GM21515 (cell line): ENCODE results near the gene ATG9B.

Experiments
- ATAC-seq: cut with Tn5 transposase; IDR thresholded peaks from one replicate; pipeline ENCODE4 v1.9.1; 2021; ENCODE audit not compliant: unreplicated experiment

ATG9B gene

DNA sequence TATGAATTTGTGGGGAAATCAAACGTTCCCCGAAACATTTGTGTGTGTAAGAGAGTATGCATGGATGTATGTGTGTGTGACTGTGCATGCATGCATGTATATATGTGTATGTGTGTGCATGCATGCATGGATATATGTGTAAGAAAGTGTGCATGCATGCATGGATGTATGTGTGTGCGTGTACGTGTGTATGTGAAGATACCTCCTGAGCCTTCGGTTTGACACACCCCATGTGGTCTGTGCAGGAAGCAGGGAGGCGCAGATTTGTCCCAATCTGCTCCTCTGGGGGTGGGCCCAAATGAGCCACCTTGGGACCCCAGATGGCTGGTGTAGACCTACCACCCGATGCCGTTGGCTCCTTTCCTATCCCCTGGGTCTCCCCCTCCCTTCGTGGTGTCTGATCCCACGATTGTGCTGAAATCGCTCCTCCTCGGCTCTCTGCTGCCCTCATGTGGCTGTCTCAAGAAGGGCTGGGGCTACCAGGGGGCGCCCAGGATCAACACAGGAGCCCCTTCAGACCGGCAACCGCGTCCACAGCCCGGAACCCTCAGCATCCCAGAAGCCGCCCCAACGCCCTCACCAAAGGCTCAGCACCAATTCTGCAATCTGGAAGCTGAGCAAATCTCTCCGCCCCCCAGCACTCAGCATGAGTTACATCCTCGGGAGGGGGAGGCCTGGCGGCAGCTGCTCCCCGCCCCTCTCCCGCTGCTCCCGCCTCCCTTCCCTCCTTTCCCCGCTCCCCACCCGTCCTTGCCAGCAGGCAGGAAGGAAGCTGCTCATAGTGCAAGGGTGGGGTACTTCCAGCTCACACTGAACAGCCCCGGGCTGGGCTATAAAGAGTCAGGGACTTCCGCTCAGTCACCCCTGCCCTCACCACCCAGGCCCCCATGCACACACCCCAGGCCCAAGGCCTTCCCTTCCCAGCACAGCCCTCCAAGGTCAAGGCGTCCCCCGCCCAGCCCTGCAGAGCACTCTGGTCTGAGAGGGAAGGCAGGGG is 35.8 kb downstream of the ATG9B start:
- ATAC-seq = no peak

DNA sequence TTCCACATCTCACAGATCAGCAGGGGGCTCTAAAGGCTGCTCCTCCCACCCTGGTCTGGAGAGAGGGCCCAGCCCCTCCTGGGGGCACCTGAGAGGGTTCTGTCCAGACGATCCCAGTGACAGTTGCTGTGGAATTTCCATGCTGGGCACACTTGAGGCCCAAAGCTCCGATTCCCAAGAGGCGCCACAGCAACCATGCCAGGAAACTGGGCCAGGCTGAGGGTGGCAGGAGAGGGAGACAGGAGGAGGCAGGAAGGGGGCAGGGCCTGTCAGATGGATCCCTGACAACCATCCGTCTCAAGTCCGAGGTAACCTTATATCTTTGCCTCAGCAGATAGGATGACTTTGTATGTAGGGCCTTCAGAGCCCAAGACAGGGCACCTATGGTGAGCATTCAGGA is 37.7 kb downstream of the ATG9B start:
- ATAC-seq = no peak

DNA sequence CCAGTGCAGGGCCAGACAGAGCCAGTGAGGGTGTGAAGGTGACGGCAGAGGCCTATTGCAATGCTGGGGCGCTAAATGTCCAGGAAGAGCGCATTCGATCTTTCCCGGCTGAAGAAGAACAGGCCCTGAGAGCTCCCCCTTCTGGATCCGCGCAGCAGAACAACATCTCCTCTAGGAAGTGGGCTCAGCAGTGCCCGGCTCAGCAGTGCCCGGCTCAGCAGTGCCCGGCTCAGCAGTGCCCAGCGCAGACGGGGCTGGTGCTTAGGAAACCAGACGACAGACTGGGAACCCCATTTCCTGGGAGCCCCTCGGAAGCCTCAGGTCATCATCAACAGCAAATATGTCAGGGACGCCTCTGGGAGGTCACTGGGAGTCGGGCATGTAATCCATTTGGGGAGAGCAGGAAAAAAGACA is 38.2 kb downstream of the ATG9B start:
- ATAC-seq = no peak

DNA sequence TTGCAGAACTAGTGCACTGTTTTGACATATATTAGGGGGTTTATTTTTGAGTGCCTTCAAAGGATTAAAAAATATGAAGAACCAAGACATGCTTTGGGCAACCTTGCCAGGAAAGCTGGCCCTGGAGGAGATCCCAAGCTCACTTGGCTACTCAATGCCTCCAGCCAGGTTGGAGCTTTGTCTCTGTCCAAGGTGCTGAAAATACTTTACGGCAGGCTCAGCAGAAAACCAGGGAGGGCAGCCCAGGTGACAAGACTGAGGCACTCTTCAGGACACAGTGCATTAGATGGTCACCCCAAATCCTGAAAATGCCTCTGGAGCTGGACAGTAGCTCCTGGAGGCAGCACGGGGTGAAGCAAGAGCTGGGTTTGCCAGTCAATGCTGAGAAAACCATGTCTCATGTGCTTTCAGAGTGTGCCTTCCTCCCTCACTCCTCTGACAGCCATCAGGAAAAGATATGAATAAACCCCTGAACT is 40.4 kb downstream of the ATG9B start:
- ATAC-seq = no peak

DNA sequence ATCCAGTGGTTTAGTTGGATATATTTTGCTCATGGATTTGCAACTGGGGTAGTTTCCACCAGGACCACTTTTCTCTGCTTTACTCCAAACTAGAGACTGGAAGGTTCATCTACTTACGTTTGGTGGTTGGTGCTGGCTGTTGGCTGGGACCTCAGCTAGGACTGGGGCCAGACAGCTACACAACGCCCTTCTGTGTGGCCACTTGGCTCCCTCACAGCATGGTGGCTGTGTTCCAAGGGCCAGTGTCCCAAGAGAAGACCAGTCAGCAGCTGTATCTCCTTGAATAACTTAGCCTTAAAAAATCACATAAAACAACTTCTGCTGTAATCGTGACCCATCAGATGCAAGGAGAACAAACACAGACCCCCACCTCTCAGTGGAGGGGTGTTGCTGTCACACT is 41.9 kb downstream of the ATG9B start:
- no peak for ATAC-seq

DNA sequence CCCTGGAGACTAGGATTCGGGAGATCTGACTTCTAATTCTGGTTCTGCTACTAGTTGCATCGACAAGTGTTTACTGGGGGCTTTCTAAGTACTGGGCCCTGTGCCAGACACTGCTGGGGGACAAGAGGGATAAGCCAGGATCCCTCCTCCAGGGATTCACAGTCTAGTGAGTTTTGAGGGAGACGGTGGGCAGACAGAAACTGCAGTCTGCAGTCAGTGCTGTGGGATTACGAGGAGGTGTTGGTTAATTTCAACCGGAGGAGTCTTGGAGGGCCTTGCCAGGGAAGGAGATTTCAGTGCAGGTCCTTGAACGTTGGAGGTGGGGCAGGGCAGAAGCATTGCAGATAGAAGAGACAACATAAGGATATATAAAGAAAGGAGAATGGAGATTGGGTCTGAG is 42.6 kb downstream of the ATG9B start:
- ATAC-seq = no peak

DNA sequence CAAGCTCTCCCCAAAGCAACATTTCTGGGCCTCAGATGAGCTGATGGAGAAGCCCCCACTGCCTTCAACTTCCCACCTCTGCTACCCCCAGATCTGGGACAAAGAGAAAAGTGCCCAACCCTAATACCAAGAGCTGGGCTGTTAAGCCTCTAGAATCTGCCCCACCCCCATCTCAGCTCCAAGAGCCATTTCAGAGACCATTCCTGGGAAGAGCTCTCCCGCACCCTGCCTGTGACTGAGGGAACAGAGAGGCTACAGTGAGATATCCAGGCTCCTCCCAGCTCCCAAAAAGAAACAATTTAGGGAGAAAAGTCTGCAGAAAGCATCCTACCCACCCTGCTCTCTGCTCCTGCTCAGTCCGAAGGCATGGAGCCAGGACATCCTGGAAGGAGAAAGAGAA is 43.6 kb downstream of the ATG9B start:
- ATAC-seq = no peak

DNA sequence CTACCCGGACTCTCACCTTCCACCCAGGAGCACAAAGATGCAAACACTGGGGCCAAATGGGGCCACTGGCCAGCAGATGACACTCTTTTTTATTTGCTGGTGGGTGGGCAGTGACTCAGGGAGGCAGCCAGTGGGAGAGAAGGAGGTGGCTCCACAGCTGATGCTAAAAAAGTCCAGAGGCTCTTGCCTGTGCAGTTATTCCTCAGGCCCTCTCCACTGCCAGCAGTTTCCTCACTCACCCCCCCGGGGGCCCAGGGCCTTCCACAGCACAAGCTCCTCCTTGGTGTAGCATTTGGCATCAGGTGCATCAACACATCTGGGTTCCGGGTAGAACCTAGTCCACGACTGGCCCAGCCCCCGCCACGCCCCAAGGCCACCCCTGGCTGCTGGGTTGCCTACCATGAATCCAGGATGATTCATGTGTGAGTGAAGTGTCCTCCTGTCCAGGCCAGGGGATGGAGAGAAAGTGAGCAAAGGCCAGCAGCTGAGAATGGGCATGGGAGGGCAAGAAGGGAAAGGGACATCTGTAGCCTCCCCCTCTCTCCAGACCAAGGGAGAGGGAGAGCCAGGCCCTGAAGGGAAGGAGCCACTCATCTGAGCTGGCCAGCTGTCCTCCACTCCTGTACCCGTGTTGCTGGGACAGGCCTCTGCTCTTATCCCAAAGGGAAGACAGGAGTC is 44.4 kb downstream of the ATG9B start:
- no peak for ATAC-seq

DNA sequence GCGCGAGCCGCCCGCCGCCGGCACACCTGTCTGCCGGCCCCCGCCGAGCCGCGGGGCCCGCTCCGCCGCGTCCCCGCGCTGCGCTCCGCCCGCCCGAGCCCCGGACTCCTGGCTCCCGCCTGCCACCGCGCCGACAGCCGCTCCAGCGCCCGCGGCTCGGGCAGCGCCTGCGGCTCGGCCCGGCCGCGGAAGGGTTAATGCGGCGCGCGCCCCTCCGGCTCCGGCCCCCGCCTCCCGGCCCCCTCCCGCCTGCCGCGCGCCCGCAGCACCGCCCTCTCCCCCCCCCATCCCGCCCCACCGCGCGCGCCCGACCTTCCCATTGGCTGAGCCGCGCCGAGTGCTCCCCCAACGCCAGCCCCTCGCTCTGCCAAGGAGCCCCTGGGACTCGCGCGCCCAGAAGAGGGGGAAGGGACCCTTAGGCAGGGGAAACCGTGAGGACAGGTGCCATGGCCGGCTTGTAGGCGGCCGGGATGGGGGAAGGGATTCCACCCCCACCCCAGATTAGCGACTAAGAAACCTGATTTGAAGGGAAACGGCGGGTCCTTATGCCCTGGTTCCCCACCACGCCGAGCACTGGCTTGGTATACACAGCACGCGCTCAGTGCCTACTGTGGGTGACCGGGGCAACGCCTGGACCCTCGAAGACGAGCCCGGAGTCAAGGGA is 46.0 kb downstream of the ATG9B start, which contains the start of gene KCNH2:
Gene KCNH2, minus strand, starts transcription at position 196 of the 664 bp plus-strand sequence. CDS start 408 bp downstream, outside the sequence.
- ATAC-seq = no peak

DNA sequence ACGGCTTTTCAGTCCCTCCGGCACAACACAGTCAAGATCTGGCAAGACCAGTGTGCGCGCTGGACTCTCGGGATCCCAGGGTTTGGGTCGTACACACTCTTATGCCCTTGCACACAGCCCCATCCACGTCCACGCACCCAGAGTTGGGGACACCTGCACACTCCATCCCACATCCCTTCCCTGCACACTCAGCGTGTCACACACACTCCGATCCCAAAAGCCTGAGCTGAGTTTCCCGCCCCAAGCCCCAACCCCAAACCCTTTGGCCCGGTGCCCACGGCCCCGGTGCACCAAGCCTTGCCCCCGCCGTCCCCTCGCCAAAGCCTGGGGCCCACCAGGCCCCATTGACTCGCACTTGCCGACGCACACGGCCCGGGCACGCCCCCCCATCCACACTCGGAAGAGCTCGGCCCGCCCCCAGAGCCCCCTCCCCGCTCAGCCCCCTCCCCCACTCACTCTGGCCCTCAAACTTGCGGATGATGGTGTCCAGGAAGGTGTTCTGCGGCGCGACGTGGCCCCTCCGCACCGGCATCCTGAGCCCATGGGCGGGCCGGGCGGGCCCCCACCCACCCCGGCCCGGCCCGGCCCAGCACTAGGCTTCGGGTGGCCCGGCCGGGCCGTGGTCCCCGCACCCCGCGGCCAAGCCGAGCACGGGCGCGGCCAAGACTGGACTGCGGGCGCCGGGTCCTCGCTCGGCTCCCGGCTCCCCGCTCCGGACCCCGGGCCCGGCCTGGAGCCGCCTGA is 46.7 kb downstream of the ATG9B start:
- ATAC-seq = no peak

DNA sequence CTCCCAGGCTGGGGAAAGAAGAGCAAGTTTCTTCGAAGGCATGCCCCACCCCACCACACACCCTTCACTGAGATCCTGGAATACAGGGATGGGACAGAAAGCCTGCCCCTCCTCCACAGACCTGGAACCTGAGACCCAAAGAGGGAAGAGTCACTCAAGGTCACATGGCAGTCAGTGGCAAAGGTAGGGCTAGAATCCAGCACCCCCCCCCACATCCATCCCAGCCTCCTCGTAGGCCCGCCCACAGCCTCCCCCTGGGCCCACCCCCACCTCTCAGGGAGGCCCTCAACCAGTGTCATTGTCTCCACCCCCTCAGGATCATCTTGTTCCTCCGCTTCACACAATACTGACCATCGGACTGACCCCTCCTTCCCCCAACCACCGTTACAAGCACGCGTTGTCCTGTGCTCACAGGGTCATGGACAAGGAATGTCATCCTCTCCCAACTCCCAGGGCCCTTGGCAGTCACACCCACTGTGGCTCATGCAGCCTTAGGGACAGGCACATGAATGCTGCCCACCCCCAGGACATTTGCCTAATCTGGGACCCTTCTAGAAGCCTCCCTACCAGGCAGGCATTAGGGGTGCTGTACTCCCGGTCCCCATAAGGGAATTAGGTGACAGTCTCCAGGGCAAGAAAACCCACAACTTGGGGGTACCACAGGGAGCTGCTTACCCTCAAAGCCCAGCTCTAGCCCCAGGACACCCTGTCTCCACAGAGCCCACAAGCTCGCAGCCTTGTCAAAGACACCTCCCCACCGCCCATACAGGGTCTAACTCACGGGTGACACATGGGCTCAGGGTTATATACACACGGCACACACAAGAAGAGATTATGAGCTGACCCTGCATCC is 47.5 kb downstream of the ATG9B start:
- ATAC-seq = no peak

DNA sequence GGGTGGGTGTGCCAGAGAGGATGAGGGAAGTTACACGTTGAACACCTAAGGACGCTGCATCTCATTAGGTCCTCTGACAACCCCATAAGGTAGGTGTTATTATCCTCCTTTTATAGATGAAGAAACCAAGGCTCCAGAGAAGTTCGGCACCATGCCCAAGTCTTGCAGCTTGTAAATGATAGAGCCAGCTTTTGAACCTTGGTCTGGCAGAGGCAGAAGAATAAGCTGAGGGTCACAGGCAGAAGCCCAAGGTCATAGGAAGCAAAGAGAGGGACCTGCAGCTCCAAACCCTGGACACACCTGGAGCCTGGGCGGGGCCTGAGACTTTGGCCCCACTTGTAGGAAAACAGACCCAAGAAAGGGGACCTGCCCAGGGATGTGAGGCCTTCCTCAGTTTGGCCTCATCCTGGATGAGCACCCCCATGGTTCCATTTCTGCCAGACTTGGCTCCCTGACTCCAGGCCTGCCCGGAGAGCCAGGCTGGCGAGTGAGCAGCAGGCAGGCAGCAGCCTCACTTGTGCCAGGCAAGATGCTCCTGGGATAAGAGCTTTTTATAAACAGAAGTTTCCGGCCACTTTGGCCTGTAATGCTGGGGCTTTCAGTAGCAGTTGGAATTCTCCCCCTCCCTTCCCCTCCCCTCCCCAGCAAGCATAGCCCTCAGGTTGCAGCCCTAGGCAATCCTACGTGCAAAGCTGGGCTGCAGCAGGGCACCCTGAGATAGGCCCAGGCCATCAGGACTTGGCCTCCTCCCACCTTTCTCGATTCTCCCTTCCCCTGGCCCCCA is 48.6 kb downstream of the ATG9B start:
- no peak for ATAC-seq

DNA sequence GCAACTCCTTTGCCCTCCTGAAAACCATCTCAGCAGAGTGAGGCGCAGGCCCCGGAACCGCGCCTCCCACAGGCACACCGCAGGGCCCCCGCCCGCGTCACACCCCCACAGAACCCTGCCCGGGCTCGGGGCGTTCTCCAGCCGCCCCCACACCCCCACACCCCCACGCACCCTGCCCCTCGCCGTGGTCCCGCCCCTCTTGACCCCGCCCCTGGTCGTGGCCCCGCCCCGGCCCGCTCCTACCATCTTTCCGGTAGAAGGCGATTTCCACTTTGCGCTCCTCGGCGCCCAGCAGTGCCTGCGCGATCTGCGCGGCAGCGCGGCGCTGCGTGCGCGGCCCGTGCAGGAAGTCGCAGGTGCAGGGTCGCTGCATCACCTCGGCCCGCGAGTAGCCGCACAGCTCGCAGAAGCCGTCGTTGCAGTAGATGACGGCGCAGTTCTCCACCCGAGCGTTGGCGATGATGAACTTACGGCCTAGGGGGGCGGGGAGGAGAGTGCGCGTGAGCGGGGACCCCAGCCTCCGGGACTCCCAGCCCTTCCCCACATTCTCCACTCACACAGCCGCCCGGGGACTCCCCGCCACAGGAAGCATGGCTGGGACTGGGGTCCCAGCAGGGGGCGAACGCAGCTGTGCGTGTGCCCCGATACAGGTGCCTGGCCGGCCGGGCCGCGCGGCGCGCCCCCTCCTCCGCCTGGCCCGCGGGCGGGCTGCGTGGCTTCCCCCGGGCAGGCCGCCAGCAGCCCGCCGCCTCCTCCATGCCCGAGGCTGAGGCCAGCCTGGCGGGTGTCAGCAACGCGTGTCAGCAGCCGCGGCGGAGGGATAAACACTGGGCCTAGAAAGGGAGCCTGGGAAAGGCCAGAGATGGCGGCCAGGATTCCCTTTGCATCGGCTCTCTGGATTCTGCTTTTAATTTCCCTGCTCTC is 49.6 kb downstream of the ATG9B start:
- peak; percentile 65 for ATAC-seq

DNA sequence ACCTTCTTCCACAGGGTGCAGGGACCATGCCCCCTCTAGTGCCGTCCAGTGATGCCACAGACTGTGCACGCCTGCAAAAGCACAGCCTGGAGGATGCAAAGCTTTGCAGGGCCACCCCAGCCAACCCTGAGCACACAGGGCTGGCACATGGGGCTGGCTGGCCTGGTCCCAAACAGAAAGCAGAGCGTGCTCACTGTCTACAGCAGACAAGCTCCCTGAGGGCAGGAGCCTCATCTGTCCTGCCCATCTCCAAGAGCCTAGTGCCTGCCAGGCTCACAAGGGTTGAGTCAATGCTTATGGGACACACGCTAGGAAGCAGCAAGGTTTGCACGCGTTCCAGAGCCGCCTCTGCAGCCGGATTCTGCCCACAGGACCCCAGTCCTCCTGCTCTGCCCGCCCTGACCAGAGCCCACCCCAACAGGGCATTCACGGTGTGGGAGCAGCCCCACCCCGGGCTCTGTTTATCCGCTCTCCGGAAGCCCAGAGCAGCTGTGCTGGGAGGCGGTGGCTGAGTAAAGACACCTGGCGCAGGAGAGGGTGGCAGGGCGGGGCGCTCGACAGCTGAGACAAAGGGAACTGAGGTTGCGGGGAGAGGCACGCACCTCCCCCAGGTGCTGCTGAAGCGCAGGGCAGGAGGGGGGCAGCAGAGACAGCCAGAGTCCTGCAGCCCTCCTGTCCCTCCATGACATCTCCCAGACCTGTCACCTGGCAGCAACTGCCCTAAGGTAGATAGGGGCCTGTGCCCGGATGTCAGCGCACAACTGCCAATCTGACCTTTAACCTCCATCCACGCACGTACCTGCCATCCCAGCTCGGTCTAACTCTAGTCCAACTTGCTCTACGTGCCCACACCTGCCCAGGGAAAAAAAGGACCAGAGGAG is 50.5 kb downstream of the ATG9B start:
- ATAC-seq = no peak

DNA sequence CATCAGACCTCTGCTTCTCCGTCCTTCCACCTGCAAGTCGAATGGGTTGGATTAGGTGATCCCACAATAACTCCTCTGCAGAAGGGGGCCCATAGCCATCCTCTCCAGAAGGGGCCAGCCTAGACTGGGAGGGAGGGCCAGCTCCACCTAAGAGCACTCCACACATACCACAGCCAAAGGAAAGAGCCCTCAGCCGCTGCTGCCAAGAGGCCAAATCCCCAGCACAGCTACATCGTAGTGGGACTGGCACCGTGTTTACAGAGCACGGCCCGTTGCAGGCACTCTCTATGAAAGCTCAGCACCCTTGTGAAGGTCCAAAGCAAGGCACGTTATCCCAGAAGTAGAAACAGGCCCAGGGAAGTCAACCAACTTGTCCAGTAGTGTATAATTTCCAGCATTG is 51.6 kb downstream of the ATG9B start:
- no peak for ATAC-seq

DNA sequence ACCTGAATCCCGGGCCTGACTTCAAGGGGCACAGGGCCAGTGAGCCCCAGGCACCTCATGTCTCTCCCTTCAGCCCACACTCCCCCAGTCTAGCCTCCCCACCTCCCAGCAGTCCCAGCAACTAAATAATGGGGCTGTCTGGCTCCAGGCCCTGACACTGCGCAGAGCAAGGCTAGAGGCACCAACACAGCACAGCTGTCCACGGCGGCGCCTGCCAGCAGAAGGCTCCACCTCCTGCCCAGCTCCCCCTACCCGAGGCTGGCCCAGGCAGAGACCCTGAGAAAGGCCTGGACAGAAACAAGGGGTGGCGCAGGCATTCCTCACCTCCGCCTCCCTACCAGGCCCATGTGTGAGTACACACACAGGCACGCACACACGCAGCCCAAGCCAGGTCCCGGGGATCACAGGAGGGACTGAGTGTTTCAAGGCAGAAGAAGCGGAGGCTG is 52.2 kb downstream of the ATG9B start:
- no peak for ATAC-seq
